ENCODE measurements around the gene CAMTA1.
"Not testable (repeated sequence)": the region's sequence is repeated elsewhere in the genome, so short reads cannot be mapped to it uniquely, and the experiment has no call there.

GRCh38 chr1:7598058-7598457, 812.8 kb downstream of the CAMTA1 start:
- TF ChIP-seq POLR2AphosphoS5, EP300 (IDR thresholded peaks at IDR 0.05): not testable (repeated sequence)

Measured in upper lobe of left lung (tissue), 4 donors.